Germinal center (tissue), 1 donor: Measurements from ENCODE around the gene ANKRD13D.

Experiments used
- DNase-seq: peaks from one replicate; pipeline ENCODE4 v3.0.0; 2012; ENCODE audit warnings: mixed read lengths, low spot score

The ANKRD13D gene

GRCh38 chr11:67261946-67262681 is 27.0 kb upstream of the ANKRD13D start:
- no peak for DNase-seq

GRCh38 chr11:67262731-67263675 is 26.1 kb upstream of the ANKRD13D start:
- DNase-seq: peak; percentile 83

GRCh38 chr11:67264260-67264659 is 24.8 kb upstream of the ANKRD13D start:
- no peak for DNase-seq

GRCh38 chr11:67264877-67265632 is 24.0 kb upstream of the ANKRD13D start:
- DNase-seq: no peak

GRCh38 chr11:67265633-67266448 is 23.3 kb upstream of the ANKRD13D start:
- DNase-seq: peak; percentile 85

GRCh38 chr11:67266449-67267187 is 22.5 kb upstream of the ANKRD13D start, which contains the start of gene GRK2:
TSS of gene GRK2 (plus strand) at chr11:67266473. CDS start at chr11:67266700, 227 bp downstream.
- peak; percentile 34 for DNase-seq

- DNase-seq: peak; percentile 32
These were observed 21.7 kb upstream of the ANKRD13D start for GRCh38 chr11:67267188-67268080.

- peak; percentile 65 for DNase-seq
These were observed 20.8 kb upstream of the ANKRD13D start for GRCh38 chr11:67268081-67268961.

GRCh38 chr11:67268962-67269268 is 20.2 kb upstream of the ANKRD13D start:
- no peak for DNase-seq

- DNase-seq: peak; percentile 20
These were observed 19.5 kb upstream of the ANKRD13D start for GRCh38 chr11:67269401-67270255.

- DNase-seq: peak; percentile 29
These were observed 18.6 kb upstream of the ANKRD13D start for GRCh38 chr11:67270256-67271204.

GRCh38 chr11:67271205-67271540 is 17.9 kb upstream of the ANKRD13D start:
- DNase-seq: no peak

GRCh38 chr11:67271541-67272284 is 17.4 kb upstream of the ANKRD13D start:
- peak; percentile 56 for DNase-seq

- DNase-seq: peak; percentile 52
These were observed 16.5 kb upstream of the ANKRD13D start for GRCh38 chr11:67272327-67273259.
